Mammary microvascular endothelial cell (primary cell): Measurements from ENCODE around the gene CST9. TPM values are rescaled to one million over a fixed set of nuclear protein-coding genes. Genes with fewer than 3 reads are reported as not detected.

Experiments
- total RNA-seq: library from RNA; depleted of rRNA; stranded (reverse); fragments of >200 nt; gene quantifications from 2 replicates; pipeline ENCODE4 v1.2.3, GENCODE V29; 2015

The CST9 gene, protein sequence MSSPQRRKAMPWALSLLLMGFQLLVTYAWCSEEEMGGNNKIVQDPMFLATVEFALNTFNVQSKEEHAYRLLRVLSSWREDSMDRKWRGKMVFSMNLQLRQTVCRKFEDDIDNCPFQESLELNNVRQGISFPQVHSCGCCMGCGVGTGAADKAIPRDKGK
- not detected in 2 replicates for total RNA-seq

DNA sequence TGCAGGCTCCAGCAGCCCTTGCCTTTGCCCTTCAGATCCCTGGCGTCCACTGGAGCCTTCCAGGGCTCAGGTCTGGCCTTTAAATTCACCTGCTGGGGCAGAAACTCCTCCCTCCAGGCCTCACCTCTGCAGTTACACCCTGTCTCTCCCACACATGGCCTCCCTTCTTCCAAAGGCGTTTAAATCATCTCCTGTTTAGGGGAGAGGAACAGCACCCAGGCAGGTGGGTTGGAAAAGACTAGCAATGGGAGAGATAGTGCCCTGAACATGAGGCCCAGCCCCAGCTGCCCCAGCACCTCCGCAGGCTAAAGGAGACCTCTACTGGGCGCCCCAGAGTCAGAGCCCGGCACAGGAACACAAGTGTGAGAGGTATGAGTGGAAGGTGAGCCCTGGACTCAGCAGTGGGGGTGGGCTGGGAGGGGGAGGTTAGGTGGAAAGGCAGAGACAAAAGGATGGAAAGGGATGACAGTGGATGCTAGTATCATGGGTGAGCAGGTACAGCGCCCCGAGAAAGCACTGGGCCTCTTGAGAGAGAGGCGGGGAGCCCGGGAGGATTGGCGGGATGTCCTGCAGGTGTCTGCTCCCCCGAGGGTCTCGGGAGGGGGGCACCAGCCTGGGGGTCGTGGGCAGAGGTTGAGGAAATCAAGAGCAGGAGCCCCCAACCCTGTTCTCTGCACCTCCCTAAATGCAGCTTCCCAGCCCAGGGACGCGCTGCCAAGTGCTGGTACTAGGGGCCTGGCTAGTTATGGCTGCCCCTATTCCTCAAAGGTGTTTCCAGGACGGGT lies at the start of gene CST9:
CST9 (minus strand) TSS at position 51 of the 785 bp plus-strand sequence. CDS start 53 bp downstream, outside the sequence.

DNA sequence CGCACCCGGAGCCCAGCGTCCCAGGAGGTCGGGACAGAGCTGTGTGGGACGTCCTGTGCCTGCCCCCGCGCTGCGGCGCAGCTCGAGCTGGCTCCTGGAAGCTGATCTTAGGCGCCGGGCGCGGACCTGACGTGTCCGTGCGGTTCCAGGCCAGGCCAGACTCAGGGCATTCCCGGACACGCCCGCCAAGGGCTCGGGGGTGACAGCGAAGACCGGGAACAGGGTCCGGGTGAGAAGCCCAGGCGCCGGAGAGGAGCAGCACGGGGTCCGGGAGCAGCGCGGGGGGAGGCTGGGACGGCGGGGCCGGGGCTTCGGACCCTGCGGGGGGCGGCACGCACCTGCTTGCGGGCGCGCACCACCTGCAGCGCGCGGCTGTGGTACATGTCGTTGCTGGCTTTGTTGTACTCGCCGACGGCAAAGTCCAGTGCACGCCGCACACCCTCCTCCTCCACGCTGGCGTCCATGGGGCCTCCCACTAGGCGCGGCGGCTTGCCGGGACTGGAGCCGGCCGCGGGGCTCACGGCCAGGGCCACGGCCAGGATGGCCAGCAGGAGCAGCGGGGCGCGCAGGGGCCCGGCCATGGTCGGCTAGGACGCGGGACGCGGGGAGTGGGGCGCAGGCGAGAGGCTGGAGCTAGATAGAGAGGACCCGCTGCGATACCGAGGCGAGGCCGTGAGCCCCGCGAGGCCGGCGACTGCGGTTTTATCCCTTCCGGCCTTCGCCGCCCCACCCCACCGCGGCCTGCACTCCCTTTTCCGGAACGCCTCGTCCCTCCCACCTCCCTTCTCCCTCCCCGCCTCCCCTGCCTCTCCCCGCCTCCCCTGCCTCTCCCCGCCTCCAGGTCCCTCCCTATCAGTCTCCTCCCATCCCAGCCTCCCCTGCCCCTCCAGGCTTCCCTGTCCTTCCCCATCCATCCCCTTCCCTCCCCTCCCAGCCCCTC lies 31.8 kb upstream of the CST9 start, which contains the start of gene CST3:
CST3 (minus strand) TSS at position 674 of the 940 bp plus-strand sequence; CDS start at position 581, 93 bp downstream.

DNA sequence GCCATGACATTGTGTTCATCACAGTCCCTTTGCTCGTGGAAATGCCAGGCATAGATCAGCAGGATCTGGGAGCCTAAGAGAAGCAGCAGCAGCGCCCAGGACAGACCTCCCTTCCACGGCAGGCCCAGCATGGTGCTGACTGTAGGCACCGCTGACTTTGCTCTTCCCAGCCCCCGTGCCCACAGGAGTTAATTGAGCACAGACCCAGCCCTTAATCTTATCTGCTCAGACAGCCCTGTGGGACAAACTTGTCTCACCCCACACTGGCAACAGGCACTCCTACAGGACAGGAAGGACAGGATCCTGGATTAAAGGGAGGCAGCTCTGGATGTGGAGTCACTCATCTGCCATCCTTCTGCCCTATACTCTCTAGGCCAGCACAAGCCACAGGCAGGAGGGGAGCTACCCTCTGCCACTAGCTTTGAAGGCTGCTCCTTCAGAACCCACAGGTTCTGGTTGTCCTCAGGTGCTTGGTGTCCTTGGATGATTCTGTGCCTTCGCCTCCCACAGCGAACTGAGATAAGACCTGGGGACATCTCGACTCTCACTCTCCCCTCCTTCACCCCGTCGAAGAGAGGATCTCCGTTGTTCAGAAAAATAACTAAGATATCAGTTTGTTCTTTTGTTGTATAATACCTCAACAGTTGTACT lies 37.3 kb downstream of the CST9 start, which contains the start of gene CST9L:
CST9L (minus strand) TSS at position 165 of the 651 bp plus-strand sequence; CDS start at position 131, 34 bp downstream.

Other genes starting within 250 kb of the CST9 start
- 7.2 and 8.1 TPM in 2 replicates for gene GZF1, start 243.7 kb downstream of the CST9 start, total RNA-seq
- 1.7 and 3.5 TPM in 2 replicates for gene NAPB, start 184.4 kb downstream of the CST9 start, total RNA-seq
- gene CSTL1, start 166.2 kb downstream of the CST9 start, total RNA-seq, result not detected in 2 replicates
- gene CST11, start 153.0 kb downstream of the CST9 start, total RNA-seq, result not detected in 2 replicates
- gene CST8, start 114.8 kb downstream of the CST9 start, total RNA-seq, result not detected in 2 replicates
- gene CST9L, start 37.4 kb downstream of the CST9 start, total RNA-seq, result not detected in 2 replicates
- gene CST3, start 32.0 kb upstream of the CST9 start, total RNA-seq, result 489 and 519 TPM in 2 replicates
- gene CST4, start 83.1 kb upstream of the CST9 start, total RNA-seq, result 0.25 TPM in 1 of 2 replicates, not detected in the other
- 0.80 and 1.3 TPM in 2 replicates for gene CST1, start 145.0 kb upstream of the CST9 start, total RNA-seq
- gene CST2, start 220.8 kb upstream of the CST9 start, total RNA-seq, result not detected in 2 replicates